Smooth muscle cell (in vitro differentiated cells): Measurements from ENCODE around the gene MED20. TPM values are rescaled to one million over a fixed set of nuclear protein-coding genes. Genes with fewer than 3 reads are reported as not detected.

Experiments used
- DNase-seq: peaks from one replicate; lab custom pipeline; 2025; ENCODE audit not compliant: unreplicated experiment; lab: John Stamatoyannopoulos, UW
- H2AFZ ChIP-seq: fragments of 200-600 bp; sonication (generic); 2 replicates; pipeline ENCODE4 v1.6.0; 2016; ENCODE audit warnings: antibody characterized with exemption, low read depth, mild to moderate bottlenecking
- H3F3A ChIP-seq: fragments of 200-600 bp; sonication (generic); 2 replicates; pipeline ENCODE4 v1.6.0; 2017; ENCODE audit warnings: antibody characterized with exemption, low read depth
- H3K27ac ChIP-seq: fragments of 200-600 bp; sonication (generic); 2 replicates; pipeline ENCODE4 v1.5.1; 2016; ENCODE audit warnings: low read depth, mild to moderate bottlenecking
- H3K27me3 ChIP-seq: fragments of 200-600 bp; sonication (generic); 2 replicates; pipeline ENCODE4 v1.6.1; 2016; ENCODE audit warnings: low read depth, mild to moderate bottlenecking
- H3K36me3 ChIP-seq: fragments of 200-600 bp; sonication (generic); 2 replicates; pipeline ENCODE4 v1.5.1; 2016; ENCODE audit warnings: low read depth
- H3K4me1 ChIP-seq: fragments of 200-600 bp; sonication (generic); 2 replicates; pipeline ENCODE4 v1.5.1; 2016; ENCODE audit warnings: low read depth
- H3K4me2 ChIP-seq: fragments of 200-600 bp; sonication (generic); 2 replicates; pipeline ENCODE4 v1.6.0; 2016; ENCODE audit warnings: mild to moderate bottlenecking
- H3K4me3 ChIP-seq: fragments of 200-600 bp; sonication (generic); 2 replicates; pipeline ENCODE4 v1.5.1; 2016; ENCODE audit warnings: mild to moderate bottlenecking
- H3K79me2 ChIP-seq: fragments of 200-600 bp; sonication (generic); 2 replicates; pipeline ENCODE4 v1.6.0; 2016; ENCODE audit warnings: low read depth, mild to moderate bottlenecking
- H3K9ac ChIP-seq: fragments of 200-600 bp; sonication (generic); 2 replicates; pipeline ENCODE4 v1.6.0; 2016; ENCODE audit warnings: low read depth
- H3K9me3 ChIP-seq: fragments of 200-600 bp; sonication (generic); replicated peaks from 2 replicates; pipeline ENCODE4 v1.5.1; 2016; ENCODE audit warnings: low read depth
- H4K20me1 ChIP-seq: fragments of 200-600 bp; sonication (generic); 2 replicates; pipeline ENCODE4 v1.6.0; 2016; ENCODE audit warnings: low read depth
- WGBS: methylation state at CpG from one replicate; pipeline ENCODE4 v1.1.7; 2016; ENCODE audit warnings: low lambda C conversion rate; 5-methylcytosine and 5-hydroxymethylcytosine counted together
- polyA plus RNA-seq: library from polyadenylated mRNA; unstranded; fragments of >200 nt; fragmentation: Nextera tagmentation; extraction: Ambion mirVana; gene quantifications from 2 replicates; pipeline ENCODE4 v1.2.1, GENCODE V29; 2016
- total RNA-seq: library from RNA; depleted of rRNA; stranded (reverse); fragments of >200 nt; gene quantifications from 2 replicates; pipeline ENCODE4 v1.2.3, GENCODE V29; 2014
- TF ChIP-seq, protein P1 (sequence below): fragments of 200-600 bp; sonication (generic); IDR thresholded peaks from 2 replicates; pipeline ENCODE4 v1.5.1; 2017; ENCODE audit warnings: borderline replicate concordance, mild to moderate bottlenecking, antibody characterized with exemption; ENCODE audit not compliant: insufficient read depth, poor library complexity, severe bottlenecking

The MED20 gene
- total and polyA plus RNA-seq, 2 experiments from 2014 or later = 13.2 to 14.9 TPM

- peaks cover 28% of the 10 kb centered on the region for H3F3A ChIP-seq
- peaks cover 23% of the 10 kb centered on the region for H4K20me1 ChIP-seq
- TF ChIP-seq, protein P1, sequence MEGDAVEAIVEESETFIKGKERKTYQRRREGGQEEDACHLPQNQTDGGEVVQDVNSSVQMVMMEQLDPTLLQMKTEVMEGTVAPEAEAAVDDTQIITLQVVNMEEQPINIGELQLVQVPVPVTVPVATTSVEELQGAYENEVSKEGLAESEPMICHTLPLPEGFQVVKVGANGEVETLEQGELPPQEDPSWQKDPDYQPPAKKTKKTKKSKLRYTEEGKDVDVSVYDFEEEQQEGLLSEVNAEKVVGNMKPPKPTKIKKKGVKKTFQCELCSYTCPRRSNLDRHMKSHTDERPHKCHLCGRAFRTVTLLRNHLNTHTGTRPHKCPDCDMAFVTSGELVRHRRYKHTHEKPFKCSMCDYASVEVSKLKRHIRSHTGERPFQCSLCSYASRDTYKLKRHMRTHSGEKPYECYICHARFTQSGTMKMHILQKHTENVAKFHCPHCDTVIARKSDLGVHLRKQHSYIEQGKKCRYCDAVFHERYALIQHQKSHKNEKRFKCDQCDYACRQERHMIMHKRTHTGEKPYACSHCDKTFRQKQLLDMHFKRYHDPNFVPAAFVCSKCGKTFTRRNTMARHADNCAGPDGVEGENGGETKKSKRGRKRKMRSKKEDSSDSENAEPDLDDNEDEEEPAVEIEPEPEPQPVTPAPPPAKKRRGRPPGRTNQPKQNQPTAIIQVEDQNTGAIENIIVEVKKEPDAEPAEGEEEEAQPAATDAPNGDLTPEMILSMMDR = no peak
Measured at GRCh38 chr6:41941280-41942066, 20.5 kb upstream of the MED20 start, which contains the start of gene CCND3. TSS of gene CCND3 (minus strand) at chr6:41941808. CDS start at chr6:41941649, 159 bp downstream.

DNA sequence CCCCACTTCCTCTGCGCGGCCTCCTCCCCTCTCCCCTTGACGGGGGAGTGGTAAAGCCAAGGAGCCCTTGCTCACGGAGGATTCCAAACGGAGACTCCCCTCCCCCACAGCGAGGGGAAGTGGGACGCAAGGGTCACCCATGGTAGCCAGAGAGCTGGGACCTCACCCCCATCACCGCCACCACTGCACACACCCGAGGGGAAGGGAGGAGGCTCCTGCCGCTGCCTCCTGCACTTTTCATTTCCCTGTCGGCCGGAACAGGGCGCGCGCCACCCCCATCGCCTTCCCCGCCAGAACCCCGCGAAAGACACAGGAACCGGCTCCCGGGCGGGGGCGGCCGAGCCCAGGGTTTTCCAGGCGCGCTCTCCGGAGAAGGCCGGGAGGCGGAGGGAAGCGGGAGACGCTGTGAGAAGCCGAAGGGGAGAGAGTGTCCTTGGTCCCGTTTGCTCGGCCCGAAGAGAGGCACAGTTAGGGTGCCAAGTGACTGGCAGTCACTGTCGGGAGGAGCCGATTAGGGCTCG lies 19.9 kb upstream of the MED20 start:
- DNase-seq = peak; percentile 51
- no peaks in the 10 kb centered on the region for H3K36me3 ChIP-seq
- peaks cover 32% of the 10 kb centered on the region for H3F3A ChIP-seq
- peak overlapping the region; percentile 98 for H3K4me3 ChIP-seq
- TF ChIP-seq, protein P1 = no peak
- WGBS = 2% methylated on average over 34 of the region's 38 CpGs
- H2AFZ ChIP-seq = peak overlapping the region; percentile 92
- H3K79me2 ChIP-seq = peaks cover 14% of the 10 kb centered on the region
- H3K9me3 ChIP-seq = no peaks in the 10 kb centered on the region
- peak overlapping the region; percentile 68 for H3K9ac ChIP-seq
- H4K20me1 ChIP-seq = peaks cover 28% of the 10 kb centered on the region
- no peaks in the 10 kb centered on the region for H3K27me3 ChIP-seq
- peak overlapping the region; percentile 98 for H3K4me2 ChIP-seq
- H3K27ac ChIP-seq = peak overlapping the region; percentile 57
- peaks cover 24% of the 10 kb centered on the region for H3K4me1 ChIP-seq

More at GRCh38 chr6:41941280-41942066, 20.5 kb upstream of the MED20 start, which contains the start of gene CCND3:
- Histone ChIP-seq H3K79me2 (peaks cover 14% of the 10 kb centered on the region), H3K4me2 (peak within 1 kb of the TSS; percentile 98), H3K4me1 (peaks cover 24% of the 10 kb centered on the region), H3K9ac (peak within 1 kb of the TSS; percentile 68), H3K36me3 (no peaks in the 10 kb centered on the region), H3K27ac (peak within 1 kb of the TSS; percentile 86), H2AFZ (peak within 1 kb of the TSS; percentile 92), H3K9me3 (no peaks in the 10 kb centered on the region), H3K4me3 (peak within 1 kb of the TSS; percentile 98), H3K27me3 (no peaks in the 10 kb centered on the region)
- 1% methylated on average over 51 of the region's 87 CpGs for WGBS
- peak; percentile 72 for DNase-seq

DNA sequence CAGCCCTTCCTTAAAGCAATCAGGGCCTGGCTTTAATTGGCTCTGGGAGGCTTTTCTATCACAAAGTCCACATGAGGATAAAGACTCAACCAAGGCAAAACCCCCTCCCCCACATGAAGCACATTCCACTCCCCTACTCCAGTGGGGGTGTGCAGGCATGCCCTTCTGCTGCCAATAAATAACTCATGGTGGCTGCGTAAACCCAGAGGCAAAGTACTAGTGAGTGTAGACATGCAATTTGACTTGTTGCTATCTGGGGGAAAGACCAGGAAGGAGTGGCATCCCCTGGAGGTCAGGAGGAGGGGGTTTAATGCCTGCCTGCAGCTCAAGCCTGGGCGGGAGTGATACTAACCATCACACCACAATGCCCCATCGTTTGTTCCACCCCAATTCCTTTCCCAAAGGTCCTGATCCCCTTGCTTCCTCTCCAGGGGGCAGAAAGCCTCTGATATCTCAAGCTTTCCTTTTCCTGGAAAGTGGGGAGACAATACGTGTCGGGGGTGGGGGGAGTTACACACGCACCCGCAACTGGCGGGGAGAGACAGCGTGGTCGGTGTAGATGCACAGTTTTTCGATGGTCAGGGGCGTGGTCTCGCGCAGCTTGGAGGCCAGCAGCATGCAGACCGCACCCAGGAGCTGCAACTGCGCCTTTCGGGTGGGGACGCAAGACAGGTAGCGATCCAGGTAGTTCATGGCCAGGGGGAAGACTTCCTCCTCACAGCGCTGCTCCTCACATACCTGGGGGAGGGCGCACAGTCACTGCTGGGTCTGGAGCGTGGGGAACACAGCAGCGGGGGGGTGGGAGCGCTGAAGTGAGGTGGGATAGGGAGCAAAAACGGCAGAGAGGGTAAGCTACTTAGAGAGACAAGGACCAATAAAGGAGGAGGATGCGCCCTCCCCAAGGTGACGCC lies 19.2 kb upstream of the MED20 start:
- Histone ChIP-seq H4K20me1 (peaks cover 34% of the 10 kb centered on the region), H3K9me3 (no peaks in the 10 kb centered on the region), H3K9ac (peak overlapping the region; percentile 68), H3K79me2 (peaks cover 14% of the 10 kb centered on the region), H3K4me3 (peak overlapping the region; percentile 98), H3K27me3 (no peaks in the 10 kb centered on the region), H3K4me1 (peaks cover 24% of the 10 kb centered on the region), H3K4me2 (peak overlapping the region; percentile 98), H3K36me3 (no peaks in the 10 kb centered on the region), H2AFZ (peak overlapping the region; percentile 92), H3F3A (peaks cover 38% of the 10 kb centered on the region), H3K27ac (peak overlapping the region; percentile 30)
- WGBS = 3% methylated on average over 24 of the region's 27 CpGs
- TF ChIP-seq, protein P1 = no peak
- peak; percentile 27 for DNase-seq
